Peyer's patch (tissue), 4 donors: ENCODE measurements around the gene SMARCA2. TPM values are rescaled to one million over a fixed set of nuclear protein-coding genes. Genes with fewer than 3 reads are reported as not detected.

Source experiments
- DNase-seq, 3 donors: peaks; one replicate each; pipeline ENCODE4 v3.0.0-alpha.2; 2017 to 2019
- H3K27ac ChIP-seq, 4 donors: fragments of 200-600 bp; sonication (generic); one replicate each; pipeline ENCODE4 v1.5.1; 2016 to 2019
- H3K27me3 ChIP-seq, 2 donors: fragments of 200-600 bp; sonication (generic); one replicate each; pipeline ENCODE4 v1.5.1; 2019
- H3K36me3 ChIP-seq, 3 donors: fragments of 200-600 bp; sonication (generic); one replicate each; pipeline ENCODE4 v1.5.1; 2016 to 2019
- H3K4me1 ChIP-seq, 4 donors: fragments of 200-600 bp; sonication (generic); one replicate each; pipeline ENCODE4 v1.5.1; 2016 to 2019
- H3K4me3 ChIP-seq, 4 donors: fragments of 200-600 bp; sonication (generic); 1 replicate in 3 of 4; 2 replicates in 1 of 4; pipeline ENCODE4 v1.5.1; 2016 to 2019; ENCODE audit warnings: mild to moderate bottlenecking in 1 of 4
- H3K9me3 ChIP-seq, 4 donors: fragments of 200-600 bp; sonication (generic); one replicate each; pipeline ENCODE4 v1.5.1; 2016 to 2019; ENCODE audit warnings: mild to moderate bottlenecking in 1 of 4
- POLR2A ChIP-seq, 2 donors: fragments of 450-650 bp; IDR thresholded peaks; one replicate each; pipeline ENCODE4 v1.5.1; 2017; ENCODE audit warnings: antibody characterized with exemption in 2 of 2, mild to moderate bottlenecking in 2 of 2, moderate library complexity in 2 of 2
- total RNA-seq, 4 donors: library from RNA; depleted of rRNA; stranded (reverse); fragments of >200 nt; gene quantifications; one replicate each; pipeline ENCODE4 v1.1.0, GENCODE V29; 2016
- TF ChIP-seq, protein P1 (sequence below), 6 experiments: fragments of 450-650 bp in 4 of 6; fragments of 200-600 bp in 2 of 6; sonication (generic) in 1 of 6; IDR thresholded peaks; one replicate each; pipeline ENCODE4 v1.5.1; 2017 to 2019; ENCODE audit warnings: antibody characterized with exemption in 6 of 6, mild to moderate bottlenecking in 3 of 6, moderate library complexity in 1 of 6

SMARCA2 gene
- total RNA-seq, 4 donors from 2014 or later = 93.7 to 297 (median 113) TPM

DNA sequence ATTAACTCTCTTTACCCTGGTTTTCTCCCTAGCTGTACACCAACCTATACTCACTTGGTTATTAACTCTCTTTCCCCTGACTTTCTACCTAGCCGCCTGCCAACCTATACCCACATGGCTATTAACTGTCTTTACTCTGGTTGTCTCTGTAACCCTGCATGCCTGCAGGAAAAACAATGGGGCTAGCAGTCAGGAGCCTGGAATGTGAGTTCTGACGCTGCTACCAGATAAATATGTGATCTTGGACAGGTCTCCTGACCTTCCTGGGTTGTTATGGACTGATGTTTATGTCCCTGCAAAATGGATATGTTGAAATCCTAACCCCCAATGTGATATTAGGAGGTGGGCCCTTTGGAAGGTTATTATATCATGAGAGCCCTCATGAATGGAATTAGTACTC, 119.2 kb downstream of the SMARCA2 start:
- TF ChIP-seq, protein P1, sequence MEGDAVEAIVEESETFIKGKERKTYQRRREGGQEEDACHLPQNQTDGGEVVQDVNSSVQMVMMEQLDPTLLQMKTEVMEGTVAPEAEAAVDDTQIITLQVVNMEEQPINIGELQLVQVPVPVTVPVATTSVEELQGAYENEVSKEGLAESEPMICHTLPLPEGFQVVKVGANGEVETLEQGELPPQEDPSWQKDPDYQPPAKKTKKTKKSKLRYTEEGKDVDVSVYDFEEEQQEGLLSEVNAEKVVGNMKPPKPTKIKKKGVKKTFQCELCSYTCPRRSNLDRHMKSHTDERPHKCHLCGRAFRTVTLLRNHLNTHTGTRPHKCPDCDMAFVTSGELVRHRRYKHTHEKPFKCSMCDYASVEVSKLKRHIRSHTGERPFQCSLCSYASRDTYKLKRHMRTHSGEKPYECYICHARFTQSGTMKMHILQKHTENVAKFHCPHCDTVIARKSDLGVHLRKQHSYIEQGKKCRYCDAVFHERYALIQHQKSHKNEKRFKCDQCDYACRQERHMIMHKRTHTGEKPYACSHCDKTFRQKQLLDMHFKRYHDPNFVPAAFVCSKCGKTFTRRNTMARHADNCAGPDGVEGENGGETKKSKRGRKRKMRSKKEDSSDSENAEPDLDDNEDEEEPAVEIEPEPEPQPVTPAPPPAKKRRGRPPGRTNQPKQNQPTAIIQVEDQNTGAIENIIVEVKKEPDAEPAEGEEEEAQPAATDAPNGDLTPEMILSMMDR (IDR thresholded peaks at IDR 0.05) = no peak
- TF ChIP-seq POLR2A (IDR thresholded peaks at IDR 0.05) = no peak
- Histone ChIP-seq H3K9me3 (no peaks in the 10 kb centered on the region), H3K27me3 (no peaks in the 10 kb centered on the region), H3K27ac (no peak overlapping the region), H3K4me1 (no peaks in the 10 kb centered on the region), H3K4me3 (no peak overlapping the region), H3K36me3 (peaks cover 0 to 14% (median 0%) of the 10 kb centered on the region in 3 donors)
- DNase-seq = no peak

DNA sequence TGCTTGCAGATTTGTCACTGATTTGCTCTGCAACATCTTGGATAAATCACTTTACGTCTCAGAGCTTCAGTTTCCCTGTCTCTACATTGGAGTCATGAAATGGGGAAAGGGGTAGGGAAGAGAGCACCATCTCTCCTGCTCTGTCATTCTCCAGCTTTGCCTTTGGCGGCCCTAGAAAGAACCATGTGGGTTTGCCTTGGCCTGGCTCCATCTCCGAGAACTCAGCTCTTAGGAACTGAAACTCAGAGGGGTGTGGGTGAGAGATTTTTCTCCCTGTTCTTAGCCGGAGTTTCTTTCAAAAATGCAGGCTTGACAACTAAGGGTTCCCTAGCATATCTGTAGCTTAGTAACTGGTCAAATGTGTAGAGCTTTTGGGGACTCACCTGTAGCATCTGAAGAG, 123.5 kb downstream of the SMARCA2 start:
- Histone ChIP-seq H3K4me3 (no peak overlapping the region), H3K36me3 (peaks cover 0 to 10% (median 0%) of the 10 kb centered on the region in 3 donors), H3K9me3 (no peaks in the 10 kb centered on the region), H3K27ac (no peak overlapping the region), H3K4me1 (no peaks in the 10 kb centered on the region), H3K27me3 (no peaks in the 10 kb centered on the region)
- TF ChIP-seq, protein P1 (IDR thresholded peaks at IDR 0.05) = no peak
- TF ChIP-seq POLR2A (IDR thresholded peaks at IDR 0.05) = no peak
- no peak for DNase-seq

DNA sequence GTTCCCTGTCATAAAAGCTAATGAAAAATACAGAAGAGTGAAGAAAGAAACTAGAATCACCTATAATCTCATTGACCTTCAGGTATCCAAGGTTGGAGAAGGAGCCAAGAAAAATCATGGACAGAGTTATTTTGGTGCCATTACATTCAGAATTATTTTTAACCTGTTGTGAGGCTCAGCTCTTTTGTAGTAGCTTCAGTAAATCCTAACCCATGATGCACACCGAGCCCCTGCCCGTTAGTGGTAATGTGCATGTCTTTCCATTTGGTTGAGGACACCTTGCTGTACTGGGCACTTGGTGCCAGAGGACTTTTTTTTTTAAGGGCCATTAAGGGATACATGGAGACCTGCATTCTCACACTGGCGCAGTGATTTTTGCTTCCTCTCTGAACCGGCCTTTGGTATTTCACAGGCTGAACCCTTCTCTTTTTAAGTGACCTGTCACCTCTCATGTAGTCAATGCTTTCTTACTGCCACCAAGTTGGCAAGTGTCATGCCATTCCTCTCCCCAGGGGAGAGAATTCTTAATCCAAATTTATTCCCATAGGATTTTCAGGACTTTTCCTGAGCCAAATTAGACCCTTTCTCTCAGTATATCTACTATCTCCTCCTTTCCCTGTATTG, 125.6 kb downstream of the SMARCA2 start:
- no peaks in the 10 kb centered on the region for H3K27me3 ChIP-seq

DNA sequence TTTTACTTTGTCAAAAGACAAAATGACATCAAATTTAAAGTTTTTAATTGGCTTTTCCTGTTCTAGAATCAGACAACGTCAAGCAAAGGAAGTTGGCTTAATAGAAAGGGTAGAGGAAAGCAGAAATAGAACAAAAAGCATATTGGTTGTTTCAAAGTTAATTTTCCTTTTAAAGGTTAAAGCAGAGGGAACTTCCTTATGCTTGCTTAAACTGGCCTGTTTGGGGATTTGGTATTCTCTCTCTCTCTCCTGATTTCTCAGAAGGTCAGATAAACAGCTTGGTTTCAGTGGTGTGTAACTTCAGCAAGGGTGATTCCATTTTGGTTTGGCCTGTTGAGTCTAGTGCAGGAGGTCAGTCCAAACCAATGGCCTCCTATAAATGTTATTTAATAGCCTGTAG, 127.1 kb downstream of the SMARCA2 start:
- peaks cover 0 to 6% (median 0%) of the 10 kb centered on the region in 3 donors for H3K36me3 ChIP-seq
- TF ChIP-seq, protein P1 (IDR thresholded peaks at IDR 0.05) = no peak
- no peak for TF ChIP-seq POLR2A (IDR thresholded peaks at IDR 0.05)
- H3K4me1 ChIP-seq = no peaks in the 10 kb centered on the region
- no peak overlapping the region for H3K27ac ChIP-seq
- no peak for DNase-seq
- no peak overlapping the region for H3K4me3 ChIP-seq
- no peaks in the 10 kb centered on the region for H3K9me3 ChIP-seq
- no peaks in the 10 kb centered on the region for H3K27me3 ChIP-seq

More for the DNA sequence above, 125.6 kb downstream of the SMARCA2 start:
- H3K4me1 ChIP-seq = no peaks in the 10 kb centered on the region
- no peak overlapping the region for H3K4me3 ChIP-seq
- H3K27ac ChIP-seq = no peak overlapping the region
- TF ChIP-seq, protein P1 (IDR thresholded peaks at IDR 0.05) = no peak
- H3K9me3 ChIP-seq = no peaks in the 10 kb centered on the region
- H3K36me3 ChIP-seq = peaks cover 0 to 6% (median 0%) of the 10 kb centered on the region in 3 donors
- no peak for DNase-seq

DNA sequence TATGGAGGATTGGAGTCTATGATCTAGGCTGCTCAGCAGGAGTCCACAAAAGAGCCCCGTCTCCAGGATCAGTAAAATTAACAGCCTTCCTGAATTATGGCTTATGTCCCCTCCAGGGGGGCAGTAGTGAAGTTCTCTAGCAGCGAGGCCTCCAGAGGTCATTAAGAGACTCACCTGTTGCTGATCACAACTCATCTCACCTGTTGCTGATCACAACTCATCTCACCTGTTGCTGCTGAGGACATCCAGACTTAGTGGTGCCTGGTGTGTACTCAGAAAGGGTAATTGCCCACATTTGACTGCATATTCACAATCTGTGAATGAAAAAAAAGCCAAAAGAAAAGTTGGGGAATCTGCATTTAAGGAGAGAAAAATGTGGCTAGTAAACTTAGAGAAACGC, 129.5 kb downstream of the SMARCA2 start:
- Histone ChIP-seq H3K4me3 (no peak overlapping the region), H3K27ac (no peak overlapping the region), H3K27me3 (no peaks in the 10 kb centered on the region), H3K4me1 (no peaks in the 10 kb centered on the region), H3K36me3 (no peaks in the 10 kb centered on the region), H3K9me3 (no peaks in the 10 kb centered on the region)
- no peak for TF ChIP-seq POLR2A (IDR thresholded peaks at IDR 0.05)
- DNase-seq = no peak

DNA sequence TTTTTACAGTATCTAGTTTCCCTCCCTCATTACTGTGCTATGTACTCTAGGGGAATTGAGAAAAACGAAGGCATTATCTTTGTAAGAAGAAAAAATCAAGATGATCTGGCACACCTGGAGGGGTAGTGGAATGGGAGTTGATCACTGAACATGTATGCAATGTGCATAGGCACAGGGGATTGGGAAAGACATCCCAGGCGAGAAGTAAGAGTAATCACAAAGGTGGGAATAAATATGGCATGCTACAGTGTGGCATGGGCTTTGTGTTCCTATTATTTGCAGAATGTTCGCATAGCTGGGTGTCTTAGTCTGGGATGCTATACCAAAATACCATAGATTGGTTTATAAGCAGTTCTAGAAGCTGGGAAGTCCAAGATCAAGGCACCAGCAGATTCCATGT, 130.6 kb downstream of the SMARCA2 start:
- H3K27ac ChIP-seq = no peak overlapping the region
- H3K4me1 ChIP-seq = no peaks in the 10 kb centered on the region
- no peak overlapping the region for H3K4me3 ChIP-seq
- no peak for TF ChIP-seq POLR2A (IDR thresholded peaks at IDR 0.05)
- TF ChIP-seq, protein P1 (IDR thresholded peaks at IDR 0.05) = no peak
- no peaks in the 10 kb centered on the region for H3K36me3 ChIP-seq
- H3K9me3 ChIP-seq = no peaks in the 10 kb centered on the region
- DNase-seq = no peak
- H3K27me3 ChIP-seq = no peaks in the 10 kb centered on the region
